Esophagus muscularis mucosa (tissue), 4 donors: Measurements from ENCODE around the gene SHLD1. TPM values are rescaled to one million over a fixed set of nuclear protein-coding genes. Genes with fewer than 3 reads are reported as not detected.

Experiments
- DNase-seq: peaks from one replicate; pipeline ENCODE4 v3.0.0-alpha.2; 2017; ENCODE audit errors: extremely low spot score
- H3K27ac ChIP-seq, 4 donors: fragments of 200-600 bp; sonication (generic); replicated peaks in 1 of 4; 1 replicate in 3 of 4; 2 replicates in 1 of 4; pipeline ENCODE4 v1.5.1; 2016 to 2019; ENCODE audit warnings: mild to moderate bottlenecking in 1 of 4
- H3K27me3 ChIP-seq, 4 donors: fragments of 200-600 bp; sonication (generic); one replicate each; pipeline versions ENCODE4 v1.5.1 to v1.6.0; 2016 to 2019
- H3K36me3 ChIP-seq, 4 donors: fragments of 200-600 bp; sonication (generic); one replicate each; pipeline ENCODE4 v1.5.1; 2016 to 2019
- H3K4me1 ChIP-seq, 4 donors: fragments of 200-600 bp; sonication (generic); one replicate each; pipeline ENCODE4 v1.5.1; 2016 to 2019
- H3K4me3 ChIP-seq, 4 donors: fragments of 200-600 bp; sonication (generic); 1 replicate in 2 of 4; 2 replicates in 2 of 4; pipeline ENCODE4 v1.5.1; 2016 to 2019; ENCODE audit warnings: mild to moderate bottlenecking in 4 of 4, moderate library complexity in 1 of 4
- H3K9me3 ChIP-seq, 4 donors: fragments of 200-600 bp; sonication (generic); 1 replicate in 3 of 4; 2 replicates in 1 of 4; pipeline ENCODE4 v1.5.1; 2016 to 2019
- EP300 ChIP-seq: sonication (generic); formaldehyde crosslinking; IDR thresholded peaks from one replicate; pipeline ENCODE4 v1.6.1; 2017; ENCODE audit warnings: antibody characterized with exemption
- POLR2A ChIP-seq: fragments of 450-650 bp; IDR thresholded peaks from one replicate; pipeline ENCODE4 v1.6.1; 2017; ENCODE audit warnings: antibody characterized with exemption, moderate library complexity, mild to moderate bottlenecking, low read depth
- POLR2AphosphoS5 ChIP-seq, 2 donors: sonication (generic); formaldehyde crosslinking; IDR thresholded peaks; one replicate each; pipeline ENCODE4 v1.6.1; 2017; ENCODE audit warnings: antibody characterized with exemption in 2 of 2
- WGBS: methylation state at CpG from one replicate; pipeline ENCODE4 v1.1.5; 2018; 5-methylcytosine and 5-hydroxymethylcytosine counted together
- intact Hi-C: fragments of 100-400 bp; cut with DNase I; formaldehyde crosslinking; loops from one replicate; pipeline ENCODE4 v1.15.1; 2023
- total RNA-seq, 4 donors: library from RNA; depleted of rRNA; stranded (reverse); fragments of >200 nt; gene quantifications; one replicate each; pipeline versions ENCODE4 v1.1.0 to v1.2.1, GENCODE V29; 2016
- TF ChIP-seq, protein P1 (sequence below), 3 experiments: fragments of 200-600 bp in 2 of 3; fragments of 450-650 bp in 1 of 3; sonication (generic) in 2 of 3; IDR thresholded peaks; one replicate each; pipeline ENCODE4 v1.5.1; 2017 to 2019; ENCODE audit warnings: antibody characterized with exemption in 3 of 3, mild to moderate bottlenecking in 2 of 3, moderate library complexity in 1 of 3

SHLD1 gene
- total RNA-seq, 4 donors from 2014 or later: 1.7 to 4.6 (median 2.6) TPM

DNA sequence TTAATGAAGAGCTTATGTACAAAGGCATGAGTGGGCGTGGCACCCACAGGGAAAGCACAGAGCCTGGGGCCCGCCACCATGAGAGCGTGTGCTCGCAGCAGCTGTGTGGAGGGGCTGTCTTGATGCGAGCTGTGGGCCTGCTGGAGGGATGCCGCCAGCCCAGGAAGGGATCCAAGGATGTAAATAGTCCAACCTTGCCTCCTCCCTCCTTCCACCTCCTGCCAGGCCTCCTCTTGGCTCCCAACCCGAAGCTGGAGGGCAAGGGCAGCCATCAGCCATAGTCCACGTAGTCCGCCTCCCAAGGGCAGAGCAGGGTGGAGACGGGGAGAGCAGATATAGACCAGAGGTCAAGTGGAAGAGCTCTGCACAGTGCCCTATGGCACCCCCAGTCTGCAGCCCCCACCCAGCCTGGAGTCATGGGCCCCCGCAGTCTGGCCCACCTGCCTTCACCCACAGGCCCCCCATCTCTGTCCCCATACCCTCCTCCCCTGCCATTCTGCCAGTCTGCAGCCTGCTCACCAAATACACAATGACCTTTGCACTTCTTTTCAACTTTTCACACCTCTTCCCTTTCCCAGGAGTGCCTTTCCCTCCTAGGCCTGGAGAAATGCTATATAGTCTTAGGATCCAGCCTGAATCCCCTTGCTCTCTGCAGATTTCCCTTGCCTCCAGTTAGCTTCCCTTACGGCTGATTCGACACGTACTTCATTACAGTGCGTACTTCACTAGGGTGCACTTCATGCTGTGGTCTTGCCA lies 77.1 kb downstream of the SHLD1 start:
- Histone ChIP-seq H3K36me3 (no peaks in the 10 kb centered on the region), H3K4me1 (peaks cover 9 to 16% (median 11%) of the 10 kb centered on the region in 4 donors), H3K27ac (no peak overlapping the region), H3K4me3 (no peak overlapping the region), H3K27me3 (no peaks in the 10 kb centered on the region), H3K9me3 (no peaks in the 10 kb centered on the region)
- intact Hi-C loops: no loop called here
- 89% methylated on average over 15 of the region's 15 CpGs for WGBS
- TF ChIP-seq, protein P1, sequence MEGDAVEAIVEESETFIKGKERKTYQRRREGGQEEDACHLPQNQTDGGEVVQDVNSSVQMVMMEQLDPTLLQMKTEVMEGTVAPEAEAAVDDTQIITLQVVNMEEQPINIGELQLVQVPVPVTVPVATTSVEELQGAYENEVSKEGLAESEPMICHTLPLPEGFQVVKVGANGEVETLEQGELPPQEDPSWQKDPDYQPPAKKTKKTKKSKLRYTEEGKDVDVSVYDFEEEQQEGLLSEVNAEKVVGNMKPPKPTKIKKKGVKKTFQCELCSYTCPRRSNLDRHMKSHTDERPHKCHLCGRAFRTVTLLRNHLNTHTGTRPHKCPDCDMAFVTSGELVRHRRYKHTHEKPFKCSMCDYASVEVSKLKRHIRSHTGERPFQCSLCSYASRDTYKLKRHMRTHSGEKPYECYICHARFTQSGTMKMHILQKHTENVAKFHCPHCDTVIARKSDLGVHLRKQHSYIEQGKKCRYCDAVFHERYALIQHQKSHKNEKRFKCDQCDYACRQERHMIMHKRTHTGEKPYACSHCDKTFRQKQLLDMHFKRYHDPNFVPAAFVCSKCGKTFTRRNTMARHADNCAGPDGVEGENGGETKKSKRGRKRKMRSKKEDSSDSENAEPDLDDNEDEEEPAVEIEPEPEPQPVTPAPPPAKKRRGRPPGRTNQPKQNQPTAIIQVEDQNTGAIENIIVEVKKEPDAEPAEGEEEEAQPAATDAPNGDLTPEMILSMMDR (IDR thresholded peaks at IDR 0.05): no peak
- TF ChIP-seq EP300: no peak
- TF ChIP-seq POLR2AphosphoS5 (IDR thresholded peaks at IDR 0.05): no peak
- no peak for TF ChIP-seq POLR2A
- DNase-seq: no peak

DNA sequence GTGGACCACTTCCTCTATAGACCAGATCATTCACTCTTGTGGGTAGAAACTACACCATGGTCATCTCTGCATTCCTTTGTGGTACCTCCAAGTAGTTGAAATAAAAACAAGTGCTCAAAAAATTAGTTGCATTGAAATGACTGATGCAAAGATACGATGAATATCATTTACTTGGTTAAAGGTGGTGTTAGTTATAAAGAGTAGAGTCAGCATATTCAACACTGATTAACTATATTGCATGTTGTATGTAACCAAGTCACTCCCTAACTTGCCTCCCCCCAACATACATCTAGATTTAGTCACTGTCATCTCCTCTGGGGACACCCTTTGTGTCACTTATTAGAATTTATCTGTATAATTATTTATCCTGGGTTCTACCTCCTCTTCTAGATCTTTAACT lies 77.7 kb downstream of the SHLD1 start:
- no peaks in the 10 kb centered on the region for H3K27me3 ChIP-seq
- DNase-seq: no peak
- WGBS: 94% methylated on average over 1 of the region's 1 CpG
- H3K9me3 ChIP-seq: no peaks in the 10 kb centered on the region
- H3K4me3 ChIP-seq: no peak overlapping the region
- no peaks in the 10 kb centered on the region for H3K36me3 ChIP-seq
- intact Hi-C loops: no loop called here
- TF ChIP-seq, protein P1 (IDR thresholded peaks at IDR 0.05): no peak
- TF ChIP-seq POLR2AphosphoS5 (IDR thresholded peaks at IDR 0.05): no peak
- TF ChIP-seq POLR2A: no peak
- no peak for TF ChIP-seq EP300
- peaks cover 6 to 12% (median 7%) of the 10 kb centered on the region in 4 donors for H3K4me1 ChIP-seq
- no peak overlapping the region for H3K27ac ChIP-seq

DNA sequence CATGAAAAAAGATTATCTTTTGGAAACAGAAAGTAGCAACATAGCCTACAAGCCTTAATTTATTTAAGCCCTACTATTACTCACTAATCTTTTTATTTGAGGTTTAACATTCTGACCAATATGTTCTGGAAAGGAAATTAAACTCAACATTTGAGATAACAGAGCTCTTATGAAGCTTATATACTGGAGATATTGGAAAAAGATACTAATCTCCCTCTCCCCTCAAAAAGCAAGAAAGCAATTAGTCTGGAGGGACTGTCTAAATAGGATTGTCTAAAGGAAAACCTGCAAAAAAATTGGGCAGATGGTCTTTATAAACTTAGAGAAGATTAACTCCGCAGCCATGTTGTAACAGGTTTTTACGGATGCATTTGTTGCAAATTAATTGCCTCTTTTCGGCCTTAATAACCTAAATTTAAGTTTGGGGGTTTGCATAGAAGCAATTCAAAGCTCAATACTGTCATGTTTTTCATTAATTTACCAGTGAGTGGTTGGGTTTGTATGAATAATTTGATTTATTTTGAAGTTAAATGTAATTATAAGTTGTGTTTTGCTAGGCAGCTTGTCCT lies 79.1 kb downstream of the SHLD1 start:
- Histone ChIP-seq H3K4me3 (no peak overlapping the region), H3K4me1 (peaks cover 0 to 10% (median 7%) of the 10 kb centered on the region in 4 donors), H3K27me3 (no peaks in the 10 kb centered on the region), H3K27ac (no peak overlapping the region), H3K36me3 (no peaks in the 10 kb centered on the region), H3K9me3 (no peaks in the 10 kb centered on the region)
- intact Hi-C loops: no loop called here
- no peak for DNase-seq
- 59% methylated on average over 3 of the region's 3 CpGs for WGBS
- no peak for TF ChIP-seq POLR2A
- TF ChIP-seq, protein P1 (IDR thresholded peaks at IDR 0.05): no peak
- no peak for TF ChIP-seq EP300
- no peak for TF ChIP-seq POLR2AphosphoS5 (IDR thresholded peaks at IDR 0.05)

DNA sequence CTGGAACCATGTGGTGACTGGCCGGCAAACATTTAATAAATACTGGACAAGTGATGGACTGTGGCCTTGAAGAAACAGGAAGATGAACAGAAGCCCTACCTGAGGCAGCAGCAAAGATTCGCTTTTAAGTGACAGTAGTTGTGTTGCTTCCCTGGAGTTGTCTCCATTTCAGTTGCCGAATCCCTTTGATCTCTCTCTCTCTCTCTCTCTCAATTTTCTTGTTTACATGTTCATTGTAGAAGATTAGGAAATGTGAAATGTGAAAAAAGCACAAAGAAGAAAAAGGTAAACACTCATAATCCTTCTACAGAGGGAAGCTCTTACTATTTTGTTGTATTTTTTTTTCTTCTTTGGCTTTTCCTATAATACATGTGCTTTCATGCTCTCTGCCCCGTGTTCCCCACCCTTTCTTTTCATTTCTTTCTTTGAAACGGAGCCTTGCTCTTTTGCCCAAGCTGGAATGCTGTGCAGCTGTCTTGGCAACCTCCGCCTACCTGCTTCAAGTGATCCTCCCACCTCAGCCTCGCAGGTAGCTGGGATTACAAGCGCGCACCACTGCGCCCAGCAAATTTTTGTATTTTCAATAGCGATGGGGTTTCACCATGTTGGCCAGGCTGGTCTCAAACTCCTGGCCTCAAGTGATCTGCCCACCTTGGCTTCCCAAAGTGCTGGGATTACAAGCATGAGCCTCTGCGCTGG lies 81.5 kb downstream of the SHLD1 start:
- DNase-seq: no peak
- WGBS: 96% methylated on average over 12 of the region's 12 CpGs
- H3K27me3 ChIP-seq: no peaks in the 10 kb centered on the region
- no peak overlapping the region for H3K27ac ChIP-seq
- peaks cover 18 to 30% (median 23%) of the 10 kb centered on the region in 4 donors for H3K4me1 ChIP-seq
- no peaks in the 10 kb centered on the region for H3K36me3 ChIP-seq
- intact Hi-C loops: no loop called here
- H3K9me3 ChIP-seq: no peaks in the 10 kb centered on the region
- H3K4me3 ChIP-seq: no peak overlapping the region
- TF ChIP-seq, protein P1 (IDR thresholded peaks at IDR 0.05): no peak
- TF ChIP-seq POLR2AphosphoS5 (IDR thresholded peaks at IDR 0.05) (no peak), POLR2A (no peak), EP300 (no peak)
